Measurements from ENCODE around the gene MGMT.

MGMT gene

GRCh38 chr10:129602938-129603535, 136.0 kb downstream of the MGMT start:
- DNase-seq, result no peak

- no peak for DNase-seq
Measured at GRCh38 chr10:129604333-129605032, 137.4 kb downstream of the MGMT start.

GRCh38 chr10:129605266-129605985, 138.4 kb downstream of the MGMT start:
- no peak for DNase-seq

GRCh38 chr10:129605986-129606518, 139.0 kb downstream of the MGMT start:
- no peak for DNase-seq

GRCh38 chr10:129607607-129608109, 140.6 kb downstream of the MGMT start:
- DNase-seq, result no peak

- DNase-seq, result no peak
Measured at GRCh38 chr10:129608653-129609052, 141.6 kb downstream of the MGMT start.

- DNase-seq, result no peak
Measured at GRCh38 chr10:129609551-129609950, 142.5 kb downstream of the MGMT start.

- no peak for DNase-seq
Measured at GRCh38 chr10:129612481-129613109, 145.6 kb downstream of the MGMT start.

- no peak for DNase-seq
Measured at GRCh38 chr10:129613377-129613980, 146.4 kb downstream of the MGMT start.

- DNase-seq, result no peak
Measured at GRCh38 chr10:129614341-129614740, 147.3 kb downstream of the MGMT start.

- no peak for DNase-seq
Measured at GRCh38 chr10:129615381-129615780, 148.3 kb downstream of the MGMT start.

GRCh38 chr10:129615921-129616525, 149.0 kb downstream of the MGMT start:
- DNase-seq, result no peak

- no peak for DNase-seq
Measured at GRCh38 chr10:129617768-129618167, 150.7 kb downstream of the MGMT start.

- no peak for DNase-seq
Measured at GRCh38 chr10:129621062-129621461, 154.0 kb downstream of the MGMT start.

GRCh38 chr10:129621693-129622092, 154.7 kb downstream of the MGMT start:
- DNase-seq, result no peak

- no peak for DNase-seq
Measured at GRCh38 chr10:129622291-129622690, 155.2 kb downstream of the MGMT start.

GRCh38 chr10:129622736-129623135, 155.7 kb downstream of the MGMT start:
- DNase-seq, result no peak

- no peak for DNase-seq
Measured at GRCh38 chr10:129624526-129624925, 157.5 kb downstream of the MGMT start.

- no peak for DNase-seq
Measured at GRCh38 chr10:129626309-129626708, 159.3 kb downstream of the MGMT start.

- DNase-seq, result no peak
Measured at GRCh38 chr10:129626796-129627435, 159.9 kb downstream of the MGMT start.

GRCh38 chr10:129627442-129627841, 160.4 kb downstream of the MGMT start:
- DNase-seq, result no peak

GRCh38 chr10:129628823-129629222, 161.8 kb downstream of the MGMT start:
- no peak for DNase-seq

Data from NCI-H510A (cell line).